Fibroblast of peridontal ligament (primary cell): ENCODE data around the gene TUBB6.
A peak's percentile ranks its signal among the peaks of the same experiment; 100 is the strongest.

ENCODE experiments used
- DNase-seq: peaks from one replicate; pipeline ENCODE4 v3.0.0-alpha.2; 2010; ENCODE audit errors: extremely low read depth

Gene TUBB6

GRCh38 chr18:12291161-12291560 lies 16.9 kb upstream of the TUBB6 start:
- no peak for DNase-seq

GRCh38 chr18:12291690-12292089 lies 16.4 kb upstream of the TUBB6 start:
- no peak for DNase-seq

GRCh38 chr18:12293831-12294230 lies 14.2 kb upstream of the TUBB6 start:
- DNase-seq: no peak

GRCh38 chr18:12295389-12296086 lies 12.5 kb upstream of the TUBB6 start:
- no peak for DNase-seq

GRCh38 chr18:12296087-12296403 lies 12.0 kb upstream of the TUBB6 start:
- DNase-seq: no peak

- DNase-seq: no peak
These were observed 11.6 kb upstream of the TUBB6 start for GRCh38 chr18:12296457-12296856.

GRCh38 chr18:12299862-12300261 lies 8.2 kb upstream of the TUBB6 start:
- DNase-seq: no peak

GRCh38 chr18:12301263-12302005 lies 6.6 kb upstream of the TUBB6 start:
- DNase-seq: no peak

- no peak for DNase-seq
These were observed 5.5 kb upstream of the TUBB6 start for GRCh38 chr18:12302391-12303147.

- DNase-seq: no peak
These were observed 3.5 kb upstream of the TUBB6 start for GRCh38 chr18:12304351-12305210.

- DNase-seq: no peak
These were observed 2.8 kb upstream of the TUBB6 start for GRCh38 chr18:12305211-12305610.

GRCh38 chr18:12305930-12306629 lies 2.0 kb upstream of the TUBB6 start:
- no peak for DNase-seq

GRCh38 chr18:12306752-12307700 lies 1.0 kb upstream of the TUBB6 start:
- peak; percentile 78 for DNase-seq

GRCh38 chr18:12308386-12309100 lies 502 bp downstream of the TUBB6 start:
- peak; percentile 92 for DNase-seq

- peak; percentile 23 for DNase-seq
These were observed 1.7 kb downstream of the TUBB6 start for GRCh38 chr18:12309683-12310198.

GRCh38 chr18:12310762-12311161 lies 2.7 kb downstream of the TUBB6 start:
- DNase-seq: no peak

GRCh38 chr18:12312976-12313375 lies 4.9 kb downstream of the TUBB6 start:
- peak; percentile 77 for DNase-seq

- DNase-seq: no peak
These were observed 5.6 kb downstream of the TUBB6 start for GRCh38 chr18:12313530-12314245.
